Activated CD8-positive, alpha-beta memory T cell treated with anti-CD3 and anti-CD28 coated beads, Interleukin-2, amount 50 U/mL, for 1 hour (primary cell): ENCODE data around the gene RPUSD2.

Experiments
- DNase-seq: peaks from one replicate; pipeline ENCODE4 v3.0.0-alpha.2; 2020; ENCODE audit errors: extremely low read depth

The RPUSD2 gene

DNA sequence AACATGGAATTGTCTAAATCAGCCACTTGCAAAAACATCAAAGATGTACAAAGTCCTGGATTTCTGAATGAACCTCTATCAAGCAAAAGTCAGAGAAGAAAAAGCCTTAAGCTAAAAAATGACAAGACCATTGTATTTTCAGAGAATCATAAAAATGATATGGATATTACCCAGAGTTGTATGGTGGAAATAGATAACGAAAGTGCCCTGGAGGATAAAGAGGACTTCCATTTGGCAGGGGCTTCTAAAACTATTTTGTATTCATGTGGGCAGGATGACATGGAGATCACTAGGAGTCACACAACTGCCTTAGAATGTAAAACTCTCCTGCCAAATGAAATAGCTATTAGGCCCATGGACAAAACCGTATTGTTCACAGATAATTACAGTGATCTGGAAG lies 54.3 kb downstream of the RPUSD2 start:
- no peak for DNase-seq
